Measurements from ENCODE around the gene DAB2IP.

DAB2IP gene

DNA sequence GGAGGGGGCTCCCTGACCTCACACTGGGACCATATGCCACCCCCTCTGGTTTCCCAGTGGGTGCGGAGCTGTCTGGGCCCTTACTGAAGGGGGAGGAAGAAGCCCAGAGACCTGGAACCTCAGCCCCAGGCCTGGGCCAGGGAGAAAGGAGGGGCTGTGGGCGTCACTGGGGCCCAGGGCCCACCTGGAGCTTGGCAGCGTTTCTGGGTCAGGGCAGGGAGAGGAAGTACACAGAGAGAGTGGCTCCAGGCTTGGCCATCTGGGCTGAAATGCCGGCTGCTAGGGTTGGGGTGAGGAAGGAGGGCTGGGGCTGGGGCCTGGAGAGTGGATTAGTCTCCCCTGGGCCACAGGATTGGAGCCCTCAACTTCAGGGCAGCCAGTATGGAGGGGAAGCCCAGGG lies 6.4 kb upstream of the DAB2IP start:
- no peak for DNase-seq (ENCODE audit: low read depth)

DNA sequence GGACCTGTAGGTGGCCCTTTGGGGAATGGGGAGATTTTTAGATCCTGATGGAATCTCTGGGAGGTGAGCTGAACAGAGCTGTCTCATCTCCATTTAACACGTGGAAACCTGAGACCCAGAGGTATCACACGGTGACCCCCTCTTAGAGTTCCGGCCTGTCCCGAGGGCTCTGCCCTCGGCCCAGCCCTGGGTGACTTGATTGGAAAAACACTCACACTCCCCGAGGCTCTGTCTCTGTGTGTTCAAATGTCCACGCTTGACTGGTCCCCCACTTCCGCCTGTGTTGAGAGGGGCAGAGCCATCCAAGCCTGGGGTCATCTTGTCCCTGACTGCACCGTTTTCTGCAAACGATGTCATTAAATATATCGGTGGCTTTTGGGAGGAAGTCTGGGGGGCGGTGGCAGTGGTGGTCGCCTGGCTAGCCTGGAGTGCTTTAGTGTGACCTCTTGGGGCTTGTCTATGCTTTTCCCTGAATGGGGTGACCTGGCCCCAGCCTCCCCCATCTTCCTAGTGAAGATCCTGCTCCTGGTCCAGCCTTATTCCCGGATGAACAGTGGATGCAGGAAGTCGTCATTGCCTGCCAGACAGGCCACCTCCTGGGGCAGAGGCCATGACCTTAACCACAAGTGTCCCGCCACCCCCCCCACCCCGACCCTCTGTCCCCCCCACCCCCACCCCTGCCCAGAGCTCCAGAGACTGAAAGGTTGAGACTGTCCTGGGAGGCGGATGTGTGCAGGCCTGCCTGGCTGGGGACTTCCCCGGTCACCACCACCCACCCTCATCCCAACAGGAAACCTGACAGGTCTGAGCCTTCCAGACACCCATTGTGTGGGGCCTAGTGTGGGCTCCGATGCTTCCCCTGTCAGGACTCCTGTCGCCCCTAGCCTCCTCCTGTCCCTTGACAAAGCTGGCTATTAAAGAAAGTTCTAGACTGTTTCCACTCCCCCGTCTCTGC lies 5.3 kb upstream of the DAB2IP start:
- DNase-seq (ENCODE audit: low read depth) = no peak

GRCh38 chr9:121646992-121647391 lies 4.4 kb upstream of the DAB2IP start:
- DNase-seq (ENCODE audit: low read depth) = no peak

DNA sequence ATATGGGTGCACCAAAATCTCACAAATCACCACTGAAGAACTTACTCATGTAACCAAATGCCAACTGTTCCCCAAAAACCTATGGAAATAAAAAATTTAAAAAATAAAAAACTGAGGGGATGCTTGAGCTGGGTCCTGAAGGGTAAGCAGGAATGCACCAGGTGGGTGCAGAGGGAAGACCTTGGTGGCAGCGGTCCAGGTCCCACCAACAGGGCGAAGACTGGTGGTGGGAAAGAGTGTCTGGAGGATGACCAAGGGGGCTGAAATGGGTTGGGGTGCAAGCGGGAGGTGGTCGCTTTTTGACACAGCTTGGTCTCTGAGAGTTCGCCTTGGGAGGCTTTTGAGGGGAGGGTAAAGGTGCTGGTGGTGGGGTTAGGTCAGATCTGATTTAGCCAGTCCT lies 3.3 kb upstream of the DAB2IP start:
- DNase-seq (ENCODE audit: low read depth) = no peak

GRCh38 chr9:121648799-121649198 lies 2.6 kb upstream of the DAB2IP start:
- DNase-seq (ENCODE audit: low read depth) = no peak

- no peak for DNase-seq (ENCODE audit: low read depth)
Observed at GRCh38 chr9:121649476-121650216, 1.8 kb upstream of the DAB2IP start.

DNA sequence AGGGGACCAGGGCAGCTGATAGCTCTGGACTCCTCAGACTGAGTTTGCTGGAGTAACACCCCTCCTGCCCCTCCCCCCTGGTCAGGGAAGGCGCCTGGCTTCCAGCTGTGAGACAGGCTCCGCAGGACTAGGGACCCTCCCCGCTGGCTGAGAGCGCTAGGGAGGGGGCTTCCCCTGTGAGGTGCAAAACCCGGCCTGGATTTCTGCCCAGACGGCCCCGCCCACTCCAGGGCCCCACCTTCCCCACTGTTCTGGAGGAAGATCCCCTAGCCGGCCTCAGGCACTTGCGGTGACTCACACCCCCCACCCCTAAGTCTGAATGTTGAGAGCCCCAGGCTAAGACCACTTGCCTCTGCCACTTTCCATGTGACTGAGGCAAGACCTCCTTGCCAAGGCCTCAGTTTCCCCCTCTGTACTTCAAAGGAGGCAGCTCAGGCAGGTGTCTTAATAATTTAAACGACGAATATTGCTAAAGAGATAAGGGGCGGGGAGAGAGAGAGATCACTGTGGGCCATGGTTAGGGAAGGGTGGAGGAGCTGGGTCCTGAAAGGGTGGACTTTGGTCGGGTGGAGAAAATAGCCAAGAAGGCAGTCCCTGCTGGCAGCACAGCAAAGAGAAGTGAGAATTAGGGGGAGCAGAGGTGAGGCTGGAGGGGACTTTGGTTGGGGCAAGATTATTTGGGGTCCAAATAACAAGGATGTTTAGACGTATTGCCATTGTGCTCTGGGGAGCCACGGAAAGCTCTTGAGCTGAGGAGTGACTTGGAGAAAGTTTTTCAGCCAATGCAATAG lies 1.0 kb upstream of the DAB2IP start:
- DNase-seq (ENCODE audit: low read depth) = no peak

DNA sequence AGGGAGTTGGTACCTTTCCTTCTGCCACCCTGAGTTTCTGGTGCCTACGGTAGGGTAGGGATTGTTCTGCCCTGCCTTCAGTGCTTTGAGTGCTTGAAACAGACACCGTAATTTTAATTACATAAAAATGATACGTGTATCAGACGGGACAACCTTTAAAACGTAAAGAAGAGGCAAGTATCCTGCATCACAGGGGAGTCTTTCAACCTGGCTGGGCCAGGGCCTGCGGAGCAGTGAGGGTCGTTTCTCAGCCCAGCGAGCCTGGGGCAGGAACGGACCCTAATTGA lies 483 bp upstream of the DAB2IP start:
- DNase-seq (ENCODE audit: low read depth) = no peak

DNA sequence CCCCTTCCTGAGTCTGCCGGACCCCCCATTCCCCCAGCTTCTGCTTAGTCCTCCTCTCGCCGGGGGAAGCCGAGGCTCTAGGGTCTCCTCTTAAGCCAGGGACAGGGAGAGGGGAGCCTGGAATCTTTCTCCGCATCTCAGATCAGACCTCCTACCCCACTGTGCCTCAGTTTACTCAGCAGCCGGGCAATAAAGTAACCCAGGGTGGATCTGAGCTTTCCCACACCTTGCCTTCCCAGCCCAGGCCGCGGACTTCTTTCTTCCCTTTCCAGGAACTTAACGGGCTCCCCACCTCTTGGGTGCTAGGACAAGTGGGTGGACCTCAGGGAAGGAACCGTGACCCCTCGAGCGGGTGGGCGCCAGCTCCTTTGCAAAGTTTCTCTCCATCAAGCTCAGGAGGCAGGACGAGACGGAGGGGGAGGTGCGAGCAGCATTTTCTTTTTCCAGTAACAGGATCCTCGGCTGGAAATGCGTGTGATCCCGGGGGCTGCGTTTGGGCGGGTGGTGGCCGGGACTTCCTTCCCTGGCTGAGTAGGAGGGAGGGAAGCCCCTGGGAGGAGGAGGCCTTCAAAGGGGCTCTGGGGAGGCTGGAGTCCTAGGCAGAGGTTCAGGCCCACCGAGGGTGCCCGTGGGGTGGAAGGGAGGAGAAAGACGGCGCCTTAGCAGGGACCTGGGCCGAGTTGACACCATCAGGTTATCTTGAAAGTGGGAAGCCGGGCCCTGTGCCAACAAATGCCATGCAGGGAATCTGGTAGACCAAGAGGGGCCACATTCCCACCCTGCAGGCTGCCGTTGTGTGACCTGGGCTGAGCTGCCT lies 795 bp downstream of the DAB2IP start:
- no peak for DNase-seq (ENCODE audit: low read depth)

- no peak for DNase-seq (ENCODE audit: low read depth)
Observed at GRCh38 chr9:121652838-121653231, 1.4 kb downstream of the DAB2IP start.

DNA sequence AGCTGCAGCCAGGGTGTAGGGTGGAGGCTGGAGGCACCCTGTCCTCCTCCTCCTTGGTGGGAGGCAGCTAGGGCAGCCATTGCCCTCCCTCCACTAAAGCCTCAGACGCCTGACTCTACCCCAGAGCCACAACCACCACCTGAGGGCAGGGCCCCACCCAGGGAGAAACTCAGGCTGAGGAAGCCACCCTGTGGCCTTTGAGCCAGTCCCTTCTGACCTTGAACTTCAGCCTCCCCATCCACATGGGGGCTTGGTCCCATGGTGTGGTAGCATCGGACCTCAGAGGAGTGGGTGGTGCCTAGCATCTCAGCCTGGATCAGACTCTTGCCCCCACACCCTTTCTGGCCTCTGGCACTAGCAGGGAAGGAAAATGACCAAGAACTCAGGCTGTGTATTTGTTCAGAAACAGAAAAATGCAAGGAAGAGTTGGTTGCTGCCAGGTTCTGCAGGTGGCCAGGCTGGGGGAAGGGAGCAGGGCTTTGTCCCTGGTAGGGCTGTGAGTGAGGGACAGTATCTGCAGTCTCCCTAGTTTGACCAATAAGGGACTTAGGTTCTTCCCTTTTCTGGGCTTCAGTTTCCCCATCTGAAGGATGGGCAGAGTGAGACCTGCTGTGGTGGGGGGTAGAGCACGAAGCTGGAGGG lies 3.2 kb downstream of the DAB2IP start:
- no peak for DNase-seq (ENCODE audit: low read depth)

- DNase-seq (ENCODE audit: low read depth) = no peak
Observed at GRCh38 chr9:121655231-121655755, 3.9 kb downstream of the DAB2IP start.

DNA sequence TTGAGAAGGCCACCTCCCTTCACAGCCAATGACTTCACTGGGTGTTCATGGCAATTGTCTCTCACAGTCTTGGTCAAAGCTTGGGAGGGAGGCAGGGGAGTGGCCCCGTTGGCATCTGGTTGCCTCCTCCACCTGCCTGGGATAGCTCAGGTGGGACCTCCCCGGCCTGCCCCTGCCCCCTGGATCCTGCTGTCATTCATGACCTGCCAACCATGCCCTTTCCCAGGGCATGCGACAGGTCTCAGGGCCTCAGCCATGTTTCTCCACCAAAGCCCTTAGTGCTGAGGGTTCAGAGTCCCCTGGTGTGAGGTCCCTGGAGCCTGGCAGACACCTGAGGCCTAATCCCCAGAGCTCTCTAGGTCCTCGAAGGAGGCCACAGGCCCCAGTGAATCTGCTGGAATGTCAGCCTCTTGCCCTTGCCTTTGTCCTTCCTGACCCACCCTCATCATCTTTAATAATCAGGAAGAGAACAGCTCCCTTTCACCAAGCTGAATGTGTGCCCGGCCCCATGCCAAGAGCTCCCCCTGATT lies 5.6 kb downstream of the DAB2IP start:
- no peak for DNase-seq (ENCODE audit: low read depth)

DNA sequence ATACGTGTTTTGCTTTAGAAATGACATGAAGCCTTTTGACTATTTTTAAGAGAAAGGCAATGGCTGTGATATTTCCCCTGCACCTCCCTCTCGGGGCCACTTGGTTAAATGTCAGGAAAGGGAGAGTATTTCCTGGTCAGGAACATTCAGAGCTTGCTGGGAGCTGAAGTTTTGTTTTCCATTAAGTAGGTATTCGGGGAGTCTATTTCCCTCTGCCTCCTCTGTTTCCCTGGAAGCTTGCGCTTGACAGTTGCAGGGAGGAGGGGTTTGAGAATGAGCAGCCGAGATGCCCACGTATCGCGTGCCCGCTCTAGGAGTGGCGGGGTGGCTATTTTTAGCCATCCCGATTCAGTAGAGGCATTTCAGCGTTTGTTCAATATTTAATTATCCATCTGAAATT lies 6.7 kb downstream of the DAB2IP start:
- DNase-seq (ENCODE audit: low read depth) = no peak

DNA sequence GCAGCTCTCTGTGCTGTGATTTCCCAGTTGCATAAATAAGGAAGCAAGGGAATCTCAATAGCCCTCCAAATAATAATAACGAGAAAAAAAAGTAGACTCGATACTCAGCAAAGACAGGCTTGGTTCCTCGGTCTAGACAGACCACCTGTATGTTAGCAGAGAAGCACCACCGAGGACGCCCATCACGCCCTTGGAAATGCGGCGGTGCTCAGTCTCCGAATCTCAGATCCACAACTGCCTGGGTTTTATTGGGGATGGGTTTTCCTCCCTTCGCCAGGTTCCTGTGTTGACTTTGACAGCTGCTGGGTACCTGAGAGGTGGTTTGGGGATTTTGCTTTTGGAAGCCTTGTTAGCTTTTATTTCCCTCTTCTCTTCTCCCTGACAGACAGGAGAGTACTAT lies 7.2 kb downstream of the DAB2IP start:
- no peak for DNase-seq (ENCODE audit: low read depth)

- no peak for DNase-seq (ENCODE audit: low read depth)
Observed at GRCh38 chr9:121660367-121660766, 8.9 kb downstream of the DAB2IP start.

DNA sequence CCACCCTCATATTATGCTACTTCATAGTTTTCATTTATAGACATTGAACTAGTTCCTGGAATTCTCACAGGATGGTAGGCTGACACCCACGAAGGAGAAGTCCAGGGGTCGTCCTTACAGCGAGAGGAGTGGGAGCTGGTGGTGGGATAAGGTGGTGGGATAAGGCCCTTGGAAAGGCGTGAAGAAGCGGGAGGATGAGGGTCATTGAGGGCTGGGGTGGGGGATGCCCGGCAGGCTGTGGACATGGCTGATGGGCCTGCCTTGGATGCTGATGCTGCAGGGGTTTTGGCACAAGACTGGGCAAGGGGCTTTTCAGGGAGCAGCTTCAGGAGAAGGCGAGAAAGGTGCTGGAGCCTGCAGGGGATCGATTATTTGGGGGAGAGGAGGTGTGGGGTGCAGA lies 9.4 kb downstream of the DAB2IP start:
- DNase-seq (ENCODE audit: low read depth) = no peak

DNA sequence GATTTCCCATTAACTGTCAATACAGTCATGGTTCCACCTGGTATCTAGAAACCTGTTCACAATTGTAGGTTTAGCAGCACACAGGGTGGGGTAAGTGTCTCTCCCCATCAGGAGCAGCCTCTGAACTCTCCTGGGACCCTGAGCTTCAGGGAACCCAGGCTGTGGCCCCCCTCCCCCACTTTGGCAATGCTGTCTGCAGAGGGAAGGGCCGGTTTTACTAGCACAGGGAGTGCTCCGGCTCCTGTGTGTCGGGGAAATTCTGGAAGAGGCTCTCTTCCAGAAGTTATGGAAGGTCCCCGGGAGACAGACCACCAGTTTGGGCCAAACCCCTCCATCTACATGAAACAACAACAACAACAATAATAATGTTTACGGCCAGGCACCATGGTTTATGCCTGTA lies 9.9 kb downstream of the DAB2IP start:
- DNase-seq (ENCODE audit: low read depth) = no peak

GRCh38 chr9:121662359-121662758 lies 10.9 kb downstream of the DAB2IP start:
- DNase-seq (ENCODE audit: low read depth) = no peak

DNA sequence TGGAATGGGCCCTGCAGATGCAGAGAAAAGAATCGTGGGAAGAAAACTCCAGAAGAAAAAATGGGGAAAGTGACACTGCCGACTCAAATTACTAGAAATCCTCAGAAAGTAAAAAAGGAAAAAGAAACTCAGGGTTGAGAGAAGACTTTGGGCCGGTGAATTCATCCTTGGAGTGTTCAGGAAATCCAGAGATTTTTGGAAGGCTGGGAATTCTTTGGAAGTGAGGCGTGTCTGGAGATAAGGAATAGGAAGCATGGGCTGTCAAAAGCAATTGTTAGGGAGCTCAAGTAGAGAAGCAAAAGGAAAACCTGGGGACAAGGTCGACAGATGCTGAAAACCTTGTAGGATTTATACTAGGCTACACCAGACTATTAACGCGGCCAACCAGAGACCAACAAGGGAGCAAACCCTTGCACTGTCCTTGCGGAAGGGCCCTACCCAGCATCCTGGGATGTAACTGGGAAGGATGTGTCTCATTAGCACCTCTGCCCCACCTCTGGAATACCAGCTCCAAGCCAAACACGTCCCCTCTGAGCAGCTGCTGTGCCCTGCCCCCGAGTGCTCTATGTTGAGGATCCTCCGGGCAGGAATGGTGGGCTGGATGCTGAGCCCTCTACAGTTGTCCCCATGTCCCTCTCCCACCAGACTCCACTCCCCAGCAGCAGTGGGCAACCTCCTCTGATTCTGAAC lies 11.6 kb downstream of the DAB2IP start:
- no peak for DNase-seq (ENCODE audit: low read depth)

Measured in stimulated activated CD8-positive, alpha-beta memory T cell treated with anti-CD3 and anti-CD28 coated beads, Interleukin-15, amount 100 ng/mL, for 24 hours (primary cell).